OCI-LY7 (cell line): Measurements from ENCODE around the gene USO1. TPM values are rescaled to one million over a fixed set of nuclear protein-coding genes. Genes with fewer than 3 reads are reported as not detected.

Experiments used
- BruUV-seq: library from RNA; stranded (reverse); fragments of 400-500 nt; replicated peaks from 2 replicates; lab custom pipeline; 2021; lab: Mats Ljungman, UMichigan
- CTCF ChIA-PET: fragments of 300-600 bp; sonication (Branson Sonifier 250); formaldehyde crosslinking; loops from one replicate; lab custom pipeline; 2022; ENCODE audit warnings: antibody characterized with exemption; ENCODE audit not compliant: unreplicated experiment; lab: Charles Lee
- POLR2A ChIA-PET: fragments of 300-600 bp; sonication (Branson Sonifier 250); formaldehyde crosslinking; loops from one replicate; lab custom pipeline; 2022; ENCODE audit warnings: antibody characterized with exemption; lab: Charles Lee
- DNase-seq: peaks from one replicate; pipeline ENCODE4 v3.0.0-alpha.2; 2015; ENCODE audit warnings: low spot score
- H2AFZ ChIP-seq: fragments of 200-600 bp; sonication (generic), shearing (Covaris generic); 2 replicates; pipeline ENCODE4 v1.6.1; 2014; ENCODE audit warnings: mild to moderate bottlenecking, antibody characterized with exemption, low read length, moderate library complexity
- H3K27ac ChIP-seq: fragments of 200-600 bp; sonication (generic); 2 replicates; pipeline ENCODE4 v1.5.1; 2014; ENCODE audit warnings: mixed run types, low read depth, mild to moderate bottlenecking, moderate library complexity, low read length, inconsistent platforms; ENCODE audit not compliant: poor library complexity, severe bottlenecking
- H3K36me3 ChIP-seq: fragments of 200-600 bp; sonication (generic); 2 replicates; pipeline ENCODE4 v1.6.1; 2014; ENCODE audit warnings: mild to moderate bottlenecking, antibody characterized with exemption, low read length, moderate library complexity, mixed read lengths; ENCODE audit not compliant: insufficient read depth
- H3K4me1 ChIP-seq: fragments of 200-600 bp; sonication (generic); 2 replicates; pipeline ENCODE4 v1.5.1; 2014; ENCODE audit warnings: mild to moderate bottlenecking, low read length; ENCODE audit not compliant: insufficient read depth, poor library complexity, severe bottlenecking
- H3K4me2 ChIP-seq: fragments of 200-600 bp; sonication (generic); 2 replicates; pipeline ENCODE4 v1.6.1; 2014; ENCODE audit warnings: mild to moderate bottlenecking, low read length
- H3K4me3 ChIP-seq: fragments of 200-600 bp; sonication (generic); 2 replicates; pipeline ENCODE4 v1.5.1; 2014; ENCODE audit warnings: mild to moderate bottlenecking, low read depth, low read length; ENCODE audit not compliant: poor library complexity, severe bottlenecking
- H3K79me2 ChIP-seq: fragments of 200-600 bp; sonication (generic); 2 replicates; pipeline ENCODE4 v1.6.1; 2016; ENCODE audit warnings: low read depth, mild to moderate bottlenecking, low read length, moderate library complexity, mixed read lengths; ENCODE audit not compliant: insufficient read depth
- H3K9me2 ChIP-seq: fragments of 200-600 bp; sonication (generic); 2 replicates; pipeline ENCODE4 v1.6.1; 2016; ENCODE audit warnings: mild to moderate bottlenecking, low read length, mixed read lengths; ENCODE audit not compliant: insufficient read depth
- H3K9me3 ChIP-seq: fragments of 200-600 bp; sonication (generic); 2 replicates; pipeline ENCODE4 v1.6.1; 2014; ENCODE audit warnings: mild to moderate bottlenecking, mixed run types, low read length, mixed read lengths
- H4K20me1 ChIP-seq: fragments of 200-600 bp; sonication (generic); 2 replicates; pipeline ENCODE4 v1.6.1; 2014; ENCODE audit warnings: mild to moderate bottlenecking, antibody characterized with exemption, low read length, moderate library complexity, mixed read lengths; ENCODE audit not compliant: insufficient read depth
- CTCF ChIP-seq: fragments of 200-600 bp; sonication (generic); conservative IDR thresholded peaks from 2 replicates; pipeline ENCODE4 v1.5.1; 2014; ENCODE audit warnings: mild to moderate bottlenecking, antibody characterized with exemption, low read length, moderate library complexity, mixed read lengths
- EZH2phosphoT487 ChIP-seq: fragments of 200-600 bp; sonication (generic); IDR thresholded peaks from 2 replicates; pipeline ENCODE4 v1.6.1; 2018; ENCODE audit warnings: low read depth, borderline replicate concordance, mild to moderate bottlenecking, mixed run types, antibody characterized with exemption, low read length, moderate library complexity, mixed read lengths
- intact Hi-C: fragments of 100-400 bp; cut with micrococcal nuclease; formaldehyde crosslinking; loops from one replicate; pipeline ENCODE4 v1.10.0; 2022; ENCODE audit not compliant: unreplicated experiment
- total RNA-seq, 2 experiments: library from RNA; depleted of rRNA in 1 of 2; stranded (reverse); fragments of >200 nt in 1 of 2; shearing (Covaris generic) in 1 of 2; gene quantifications; 2 replicates each; pipeline ENCODE4 v1.2.3, GENCODE V29; 2014 to 2022

USO1 gene
- total RNA-seq, 2 experiments from 2014 or later = 38.0 to 54.6 TPM

GRCh38 chr4:75696071-75696470 is 28.3 kb upstream of the USO1 start:
- no peaks in the 10 kb centered on the region for H3K9me2 ChIP-seq
- peaks cover 13% of the 10 kb centered on the region for H3K4me1 ChIP-seq
- H3K4me3 ChIP-seq = no peak overlapping the region
- TF ChIP-seq CTCF (no peak), EZH2phosphoT487 (no peak)
- no peak overlapping the region for H2AFZ ChIP-seq
- POLR2A ChIA-PET = interaction anchor here (0.6 to 1.2 kb wide), 3 partner anchors 22 to 284 kb away, joined by 3 to 6 read pairs (median 3); no protein-coding TSS in a partner anchor
- CTCF ChIA-PET = interaction anchor here (1.2 kb wide), 1 partner anchor 14 kb away, joined by 3 read pairs; no protein-coding TSS in a partner anchor
- no peak for DNase-seq
- H3K9me3 ChIP-seq = no peaks in the 10 kb centered on the region
- no peak overlapping the region for H3K4me2 ChIP-seq
- H3K27ac ChIP-seq = no peak overlapping the region
- intact Hi-C loops = no loop called here
- no peaks in the 10 kb centered on the region for H4K20me1 ChIP-seq
- no peaks in the 10 kb centered on the region for H3K79me2 ChIP-seq
- no TSS peak for BruUV-seq
- H3K36me3 ChIP-seq = no peaks in the 10 kb centered on the region; the same call in 1 of the 2 replicates

DNA sequence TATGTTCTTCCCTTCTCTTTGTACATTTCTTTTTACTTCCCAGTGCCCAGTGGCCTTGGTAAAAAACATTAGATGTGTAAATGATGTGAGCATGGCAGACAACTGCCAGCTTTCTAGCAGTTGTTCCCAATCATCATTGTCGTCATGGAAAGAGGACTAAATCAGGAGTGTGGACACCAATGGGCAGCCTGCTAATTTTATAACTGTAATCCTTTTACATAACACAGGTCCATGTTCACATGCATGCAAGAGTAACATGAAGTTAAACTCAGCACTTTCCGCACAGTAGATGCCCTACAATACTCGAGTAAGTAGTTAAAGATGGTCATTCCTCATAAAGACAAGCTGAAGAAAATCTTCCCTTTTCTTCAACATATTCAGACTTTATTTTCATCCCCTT is 27.8 kb upstream of the USO1 start:
- no peak for DNase-seq
- Histone ChIP-seq H3K9me3 (no peaks in the 10 kb centered on the region), H3K36me3 (no peaks in the 10 kb centered on the region; the same call in 1 of the 2 replicates), H2AFZ (no peak overlapping the region), H3K4me2 (no peak overlapping the region), H4K20me1 (no peaks in the 10 kb centered on the region), H3K27ac (no peak overlapping the region), H3K4me1 (peaks cover 13% of the 10 kb centered on the region), H3K4me3 (no peak overlapping the region), H3K9me2 (no peaks in the 10 kb centered on the region), H3K79me2 (no peaks in the 10 kb centered on the region)
- intact Hi-C loops = no loop called here
- ChIA-PET CTCF (no interaction called here), POLR2A (interaction anchor here (1.2 kb wide), 1 partner anchor 23 kb away, joined by 3 read pairs; no protein-coding TSS in a partner anchor)
- TF ChIP-seq EZH2phosphoT487 (no peak), CTCF (no peak)
- BruUV-seq = no TSS peak
